ENCODE results near the gene NDST1.

GRCh38 chr5:150541397-150541675, 33.4 kb downstream of the NDST1 start:
- TF ChIP-seq CTCF (IDR thresholded peaks at IDR 0.05; ENCODE audit: extremely low read depth in 1 of 2, insufficient read depth in 1 of 2, low read depth in 1 of 2, low read length in 2 of 2) (no peak), EZH2 (IDR thresholded peaks at IDR 0.05; ENCODE audit: borderline replicate concordance, low read depth, low read length, severe bottlenecking) (no peak), POLR2A (IDR thresholded peaks at IDR 0.05; ENCODE audit: low read depth, low read length) (no peak), MYC (IDR thresholded peaks at IDR 0.05; ENCODE audit: low read depth, low read length) (no peak), FOS (IDR thresholded peaks at IDR 0.05; ENCODE audit: borderline replicate concordance, insufficient read depth, low read length) (no peak), POLR2AphosphoS5 (IDR thresholded peaks at IDR 0.05; ENCODE audit: insufficient read depth, low read depth, low read length) (no peak), MAX (IDR thresholded peaks at IDR 0.05; ENCODE audit: insufficient read depth, insufficient read length) (no peak), JUN (IDR thresholded peaks at IDR 0.05; ENCODE audit: borderline replicate concordance, insufficient read depth, insufficient read length, low read depth) (no peak)

Measured in endothelial cell of umbilical vein (primary cell).